A549 (cell line): Measurements from ENCODE around the gene TLCD5. TPM values are rescaled to one million over a fixed set of nuclear protein-coding genes. Genes with fewer than 3 reads are reported as not detected.

Experiments
- ATAC-seq, 2 experiments: fragments of 200-7000 bp in 1 of 2; fragments of >200 bp in 1 of 2; cut with Nextera tagmentation in 1 of 2; cut with Tn5 transposase in 1 of 2; 3 replicates each; pipeline versions ENCODE4 v1.8.0 to v1.9.1; 2018 to 2020; ENCODE audit warnings: mild to moderate bottlenecking in 1 of 2, moderate library complexity in 1 of 2
- CTCF ChIA-PET: fragments of 300-600 bp; sonication (Branson Sonifier 250); formaldehyde crosslinking; extraction: SDS; loops from one replicate; lab custom pipeline; 2021; ENCODE audit warnings: antibody characterized with exemption, inconsistent platforms; lab: Yijun Ruan, JAX
- POLR2A ChIA-PET: fragments of 350-600 bp; formaldehyde crosslinking; extraction: SDS; loops from one replicate; lab custom pipeline; 2021; ENCODE audit warnings: antibody characterized with exemption, inconsistent platforms; lab: Yijun Ruan, JAX
- DNase-seq, 2 experiments: peaks; one replicate each; pipeline versions ENCODE4 v3.0.0 to v3.0.0-alpha.2; 2011 to 2016; ENCODE audit warnings: low read depth in 1 of 2, low spot score in 1 of 2
- FAIRE-seq: peaks from 2 replicates; lab custom pipeline; 2011; peaks lifted over from hg19 to GRCh38; lab: Jason Lieb, UNC
- H3K27ac ChIP-seq, 2 experiments: fragments of >200 bp; sonication (Bioruptor Twin); formaldehyde crosslinking; 3 replicates each; pipeline ENCODE4 v1.5.1; 2016 to 2017
- H3K4me1 ChIP-seq: fragments of >200 bp; sonication (Bioruptor Twin); formaldehyde crosslinking; 3 replicates; pipeline ENCODE4 v1.6.1; 2016
- H3K4me2 ChIP-seq: fragments of >200 bp; sonication (Bioruptor Twin); formaldehyde crosslinking; 3 replicates; pipeline ENCODE4 v1.6.1; 2016
- H3K4me3 ChIP-seq: fragments of >200 bp; sonication (Bioruptor Twin); formaldehyde crosslinking; 3 replicates; pipeline ENCODE4 v1.5.1; 2016
- H3K9me3 ChIP-seq: fragments of >200 bp; sonication (Bioruptor Twin); formaldehyde crosslinking; 3 replicates; pipeline ENCODE4 v1.6.1; 2016
- ATOH8 ChIP-seq: fragments of 250-450 bp; sonication (Bioruptor Pico); IDR thresholded peaks from 2 replicates; pipeline ENCODE4 v1.5.0; 2020; ENCODE audit warnings: low read depth, mild to moderate bottlenecking, moderate library complexity
- BHLHE40 ChIP-seq: IDR thresholded peaks from 2 replicates; pipeline ENCODE4 v1.6.1; 2012; ENCODE audit warnings: low read depth, low read length, inconsistent platforms
- CBX8 ChIP-seq: fragments of 200-600 bp; sonication (generic); IDR thresholded peaks from 2 replicates; pipeline ENCODE4 v1.6.1; 2016
- CEBPB ChIP-seq, 2 experiments: fragments of >200 bp in 1 of 2; sonication (Bioruptor Twin) in 1 of 2; formaldehyde crosslinking in 1 of 2; IDR thresholded peaks; 2 replicates each; pipeline ENCODE4 v1.6.1; 2012 to 2016
- CHD2 ChIP-seq: fragments of 150-350 bp; IDR thresholded peaks from 2 replicates; pipeline ENCODE4 v1.6.1; 2014; ENCODE audit warnings: low read length; ENCODE audit not compliant: partially characterized antibody
- CHD4 ChIP-seq: fragments of 200-600 bp; sonication (generic); IDR thresholded peaks from 2 replicates; pipeline ENCODE4 v1.6.1; 2016; ENCODE audit warnings: antibody characterized with exemption, mild to moderate bottlenecking, borderline replicate concordance
- EHF ChIP-seq: fragments of 250-450 bp; sonication (Bioruptor Pico); IDR thresholded peaks from 2 replicates; pipeline ENCODE4 v1.5.0; 2020; ENCODE audit warnings: mild to moderate bottlenecking
- EP300 ChIP-seq, 2 experiments: fragments of >200 bp; sonication (Bioruptor Twin); formaldehyde crosslinking; IDR thresholded peaks; 2 replicates in 1 of 2; 3 replicates in 1 of 2; pipeline ENCODE4 v1.6.1; 2016 to 2017
- ESRRA ChIP-seq: fragments of 150-350 bp; IDR thresholded peaks from 2 replicates; pipeline ENCODE4 v1.6.1; 2014; ENCODE audit warnings: mild to moderate bottlenecking, low read length, borderline replicate concordance
- FOSL2 ChIP-seq, 2 experiments: fragments of 450-650 bp in 1 of 2; fragments of >200 bp in 1 of 2; sonication (Bioruptor Twin) in 1 of 2; formaldehyde crosslinking; IDR thresholded peaks; 2 replicates each; pipeline versions ENCODE4 v1.5.0 to v1.6.1; 2016 to 2020; ENCODE audit warnings: mild to moderate bottlenecking in 1 of 2, moderate library complexity in 1 of 2
- FOXS1 ChIP-seq: fragments of 250-450 bp; sonication (Bioruptor Pico); IDR thresholded peaks from 2 replicates; pipeline ENCODE4 v1.5.0; 2020; ENCODE audit warnings: mild to moderate bottlenecking, moderate library complexity
- HDAC2 ChIP-seq: fragments of 200-600 bp; sonication (generic); IDR thresholded peaks from 2 replicates; pipeline ENCODE4 v1.6.1; 2016
- HOXB5 ChIP-seq: fragments of 250-450 bp; sonication (Bioruptor Pico); IDR thresholded peaks from 2 replicates; pipeline ENCODE4 v1.5.0; 2020; ENCODE audit warnings: mild to moderate bottlenecking, moderate library complexity
- JUN ChIP-seq, 2 experiments: fragments of >200 bp; sonication (Bioruptor Twin); formaldehyde crosslinking; IDR thresholded peaks; 2 replicates in 1 of 2; 3 replicates in 1 of 2; pipeline ENCODE4 v1.6.1; 2016 to 2017
- MAFK ChIP-seq: fragments of 450-650 bp; IDR thresholded peaks from 2 replicates; pipeline ENCODE4 v1.6.1; 2014; ENCODE audit not compliant: partially characterized antibody
- MAZ ChIP-seq: fragments of 150-350 bp; IDR thresholded peaks from 2 replicates; pipeline ENCODE4 v1.6.1; 2014; ENCODE audit warnings: antibody characterized with exemption, low read depth, low read length, borderline replicate concordance
- MYC ChIP-seq: IDR thresholded peaks from 2 replicates; pipeline ENCODE4 v1.6.1; 2012; ENCODE audit warnings: mild to moderate bottlenecking, inconsistent platforms, low read length, improper control_type of control experiment, borderline replicate concordance
- NFE2L2 ChIP-seq: fragments of 150-350 bp; conservative IDR thresholded peaks from 2 replicates; pipeline ENCODE4 v1.6.1; 2014; ENCODE audit warnings: low read length
- NR3C1 ChIP-seq: fragments of >200 bp; sonication (Bioruptor Twin); formaldehyde crosslinking; IDR thresholded peaks from 3 replicates; pipeline ENCODE4 v1.6.1; 2017
- POLR2A ChIP-seq: IDR thresholded peaks from 2 replicates; pipeline ENCODE4 v1.6.1; 2012; ENCODE audit warnings: mild to moderate bottlenecking, low read length
- POLR2AphosphoS2 ChIP-seq: conservative IDR thresholded peaks from 2 replicates; pipeline ENCODE4 v1.6.1; 2012; ENCODE audit warnings: low read length, improper control_type of control experiment, inconsistent platforms
- RARB ChIP-seq: fragments of 250-450 bp; sonication (Bioruptor Pico); IDR thresholded peaks from 2 replicates; pipeline ENCODE4 v1.8.0; 2021; ENCODE audit warnings: mild to moderate bottlenecking, moderate library complexity
- RCOR1 ChIP-seq: fragments of 150-350 bp; IDR thresholded peaks from 2 replicates; pipeline ENCODE4 v1.6.1; 2014; ENCODE audit warnings: antibody characterized with exemption, low read length, low read depth
- RFX5 ChIP-seq: fragments of 450-650 bp; IDR thresholded peaks from 2 replicates; pipeline ENCODE4 v1.7.1; 2014; ENCODE audit warnings: antibody characterized with exemption, mild to moderate bottlenecking, moderate library complexity
- RNF2 ChIP-seq: fragments of 200-600 bp; sonication (generic); IDR thresholded peaks from 2 replicates; pipeline ENCODE4 v1.6.1; 2016; ENCODE audit warnings: low read depth, mild to moderate bottlenecking, antibody characterized with exemption, moderate library complexity, borderline replicate concordance
- SMC3 ChIP-seq: fragments of >200 bp; sonication (Bioruptor Twin); formaldehyde crosslinking; IDR thresholded peaks from 3 replicates; pipeline ENCODE4 v1.6.1; 2018; ENCODE audit warnings: inconsistent platforms
- SREBF2 ChIP-seq: fragments of 450-650 bp; IDR thresholded peaks from 2 replicates; pipeline ENCODE4 v1.6.1; 2014; ENCODE audit warnings: mild to moderate bottlenecking, moderate library complexity
- TP53 ChIP-seq: fragments of 250-450 bp; sonication (Bioruptor Pico); IDR thresholded peaks from 2 replicates; pipeline ENCODE4 v1.5.0; 2021; ENCODE audit warnings: mild to moderate bottlenecking, moderate library complexity
- ZC3H11A ChIP-seq: fragments of 450-650 bp; IDR thresholded peaks from 2 replicates; pipeline ENCODE4 v1.6.1; 2014; ENCODE audit warnings: antibody characterized with exemption, mild to moderate bottlenecking
- ZFP36 ChIP-seq: fragments of 450-650 bp; IDR thresholded peaks from 2 replicates; pipeline ENCODE4 v1.6.1; 2014; ENCODE audit warnings: borderline replicate concordance; ENCODE audit not compliant: partially characterized antibody
- ZNF302 ChIP-seq: fragments of 250-450 bp; sonication (Bioruptor Pico); IDR thresholded peaks from 2 replicates; pipeline ENCODE4 v1.9.0; 2021; ENCODE audit warnings: inconsistent platforms, mild to moderate bottlenecking, moderate library complexity
- ZSCAN20 ChIP-seq: fragments of 250-450 bp; sonication (Bioruptor Pico); IDR thresholded peaks from 2 replicates; pipeline ENCODE4 v1.8.0; 2022; ENCODE audit warnings: mild to moderate bottlenecking, moderate library complexity
- WGBS: methylation state at CpG from one replicate; pipeline ENCODE4 v1.1.6; 2017; ENCODE audit errors: missing lambda C conversion rate; 5-methylcytosine and 5-hydroxymethylcytosine counted together
- polyA plus RNA-seq, 4 experiments: library from polyadenylated mRNA; depleted of rRNA in 3 of 4; stranded (reverse); fragments of >200 nt; fragmentation: RNase III in 1 of 4; extraction: RNeasy Plus Mini Kit Qiagen cat#74134 plus additional on column Dnase treatment in 1 of 4; gene quantifications; 2 replicates in 3 of 4; 3 replicates in 1 of 4; pipeline ENCODE4 v1.2.3, GENCODE V29; 2011 to 2017

Gene TLCD5
- polyA plus RNA-seq, 2 of the 4 experiments (the other 2 are of a cell fraction), result 5.8 to 12.9 TPM

- H3K4me3 ChIP-seq, result peak overlapping the region; percentile 72
- CTCF ChIA-PET, result interaction anchor here (0.6 to 1.8 kb wide), 4 partner anchors 9 to 237 kb away, joined by 3 to 9 read pairs (median 3); no protein-coding TSS in a partner anchor
- no peak for FAIRE-seq
These were observed 1.1 kb downstream of the TLCD5 start for GRCh38 chr11:120326228-120326627.

GRCh38 chr11:120326845-120327281 lies 1.8 kb downstream of the TLCD5 start:
- H3K4me2 ChIP-seq, result peak overlapping the region; percentile 78
- no peak for FAIRE-seq
- peak overlapping the region in 1 of 2 experiments; percentile 46; a peak in 1 of 6 replicates for H3K27ac ChIP-seq
- peaks cover 33% of the 10 kb centered on the region for H3K4me1 ChIP-seq
- TF ChIP-seq FOSL2 (IDR thresholded peaks at IDR 0.05), result no peak
- peak; percentile 21; the same call in 1 of the 2 replicates for TF ChIP-seq FOSL2 (CRISPR knock-in tag; IDR thresholded peaks at IDR 0.05)
- TF ChIP-seq SMC3, result no peak
- TF ChIP-seq, all 56 proteins: peak for 1
- no peaks in the 10 kb centered on the region for H3K9me3 ChIP-seq
- no peak overlapping the region for H3K4me3 ChIP-seq
- POLR2A ChIA-PET, result no interaction called here
- CTCF ChIA-PET, result interaction anchor here (1.0 to 1.8 kb wide), 3 partner anchors 8 to 155 kb away, joined by 3 to 9 read pairs (median 3); no protein-coding TSS in a partner anchor
- 21% methylated on average over 4 of the region's 4 CpGs for WGBS
- ATAC-seq (no peak), DNase-seq (peak in 1 of 2 experiments; percentile 35)

More at GRCh38 chr11:120326228-120326627, 1.1 kb downstream of the TLCD5 start:
- peak in 1 of 2 experiments; percentile 26; a peak in 2 of 6 replicates for ATAC-seq
- Histone ChIP-seq H3K4me2 (peak overlapping the region; percentile 78), H3K27ac (peak overlapping the region; percentile 88 to 99; a peak in 5 of 6 replicates)
- no peak for TF ChIP-seq ZNF302 (CRISPR knock-in tag)
- TF ChIP-seq NR3C1, result no peak
- TF ChIP-seq RNF2, result no peak
- TF ChIP-seq SREBF2, result no peak
- TF ChIP-seq JUN (IDR thresholded peaks at IDR 0.05), result no peak
- no peak for TF ChIP-seq ZSCAN20 (CRISPR knock-in tag)
- TF ChIP-seq CBX8, result no peak
- no peak for TF ChIP-seq MAFK
- TF ChIP-seq NFE2L2, result no peak
- TF ChIP-seq POLR2A, result no peak
- TF ChIP-seq MAZ, result no peak
- TF ChIP-seq RARB, result no peak
- TF ChIP-seq RFX5, result no peak
- no peak for TF ChIP-seq CEBPB (IDR thresholded peaks at IDR 0.05)
- TF ChIP-seq EHF (CRISPR knock-in tag), result no peak
- TF ChIP-seq ATOH8 (CRISPR knock-in tag), result no peak
- no peak for TF ChIP-seq HOXB5 (CRISPR knock-in tag)
- TF ChIP-seq MYC, result no peak
- TF ChIP-seq, all 56 proteins: peak for 0
- Histone ChIP-seq H3K4me1 (peaks cover 26% of the 10 kb centered on the region), H3K9me3 (no peaks in the 10 kb centered on the region)
- DNase-seq, result peak in 1 of 2 experiments; percentile 28
- WGBS, result 24% methylated on average over 3 of the region's 3 CpGs
- POLR2A ChIA-PET, result interaction anchor here (0.9 kb wide), 1 partner anchor 10 kb away, joined by 3 read pairs; the partner anchor contains the start of gene ARHGEF12

GRCh38 chr11:120327311-120327710 lies 2.2 kb downstream of the TLCD5 start:
- no peak for DNase-seq
- Histone ChIP-seq H3K4me3 (no peak overlapping the region), H3K4me2 (peak overlapping the region; percentile 78), H3K4me1 (peaks cover 37% of the 10 kb centered on the region), H3K27ac (no peak overlapping the region), H3K9me3 (no peaks in the 10 kb centered on the region)
- ChIA-PET POLR2A (no interaction called here), CTCF (interaction anchor here (1.2 to 1.8 kb wide), 2 partner anchors 24 to 155 kb away, joined by 3 to 9 read pairs; no protein-coding TSS in a partner anchor)
- TF ChIP-seq RCOR1 (no peak), BHLHE40 (no peak), POLR2AphosphoS2 (no peak), RFX5 (no peak), EHF (CRISPR knock-in tag) (no peak), CHD2 (no peak), FOXS1 (CRISPR knock-in tag) (no peak), ESRRA (no peak), HOXB5 (CRISPR knock-in tag) (no peak), NFE2L2 (no peak), SREBF2 (no peak), ZFP36 (no peak), ZC3H11A (no peak), RARB (no peak), EP300 (IDR thresholded peaks at IDR 0.05) (no peak), CHD4 (no peak), HDAC2 (no peak), ATOH8 (CRISPR knock-in tag) (no peak), POLR2A (no peak), TP53 (CRISPR knock-in tag) (no peak)
- 88% methylated on average over 4 of the region's 4 CpGs for WGBS
- no peak for ATAC-seq
- no peak for FAIRE-seq
